Endodermal cell (in vitro differentiated cells): Measurements from ENCODE around the gene RAB3C. TPM values are rescaled to one million over a fixed set of nuclear protein-coding genes. Genes with fewer than 3 reads are reported as not detected.

Source experiments
- DNase-seq: peaks from one replicate; pipeline ENCODE4 v3.0.0-alpha.2; 2017
- H3K27ac ChIP-seq: 2 replicates; pipeline ENCODE4 v1.5.1; 2013; ENCODE audit warnings: mild to moderate bottlenecking, low read depth, low read length, moderate library complexity
- H3K27me3 ChIP-seq: 2 replicates; pipeline ENCODE4 v1.6.1; 2013; ENCODE audit warnings: mild to moderate bottlenecking, low read length, moderate library complexity; ENCODE audit not compliant: insufficient read depth, control insufficient read depth, poor library complexity, severe bottlenecking
- H3K36me3 ChIP-seq: 2 replicates; pipeline ENCODE4 v1.7.0; 2013; ENCODE audit warnings: mild to moderate bottlenecking, low read length, moderate library complexity; ENCODE audit not compliant: control insufficient read depth, insufficient read depth
- H3K4me1 ChIP-seq: one replicate; pipeline ENCODE4 v1.7.0; 2013; ENCODE audit warnings: low read length; ENCODE audit not compliant: control insufficient read depth, insufficient read depth
- H3K4me3 ChIP-seq: 2 replicates; pipeline ENCODE4 v1.5.1; 2013; ENCODE audit warnings: mild to moderate bottlenecking, low read length, moderate library complexity
- H3K9ac ChIP-seq: 2 replicates; pipeline ENCODE4 v1.6.1; 2013; ENCODE audit warnings: mild to moderate bottlenecking, low read length, moderate library complexity; ENCODE audit not compliant: poor library complexity, severe bottlenecking; ENCODE audit errors: extremely low read depth
- H3K9me3 ChIP-seq: 2 replicates; pipeline ENCODE4 v1.6.1; 2013; ENCODE audit warnings: mild to moderate bottlenecking, low read length, moderate library complexity; ENCODE audit not compliant: control insufficient read depth
- H3K27ac Mint-ChIP-seq: 2 replicates; pipeline ENCODE4 v1.8.0; 2020; ENCODE audit warnings: mixed read lengths
- H3K27me3 Mint-ChIP-seq: 2 replicates; pipeline ENCODE4 v1.8.0; 2021; ENCODE audit warnings: mild to moderate bottlenecking, mixed read lengths; ENCODE audit not compliant: insufficient read depth
- H3K36me3 Mint-ChIP-seq: 2 replicates; pipeline ENCODE4 v1.8.0; 2020; ENCODE audit warnings: low read depth, mixed read lengths
- H3K4me1 Mint-ChIP-seq: 2 replicates; pipeline ENCODE4 v1.8.0; 2020; ENCODE audit warnings: mixed read lengths
- H3K4me3 Mint-ChIP-seq: 2 replicates; pipeline ENCODE4 v1.8.0; 2020; ENCODE audit warnings: mild to moderate bottlenecking, moderate library complexity, mixed read lengths
- H3K9me3 Mint-ChIP-seq: 2 replicates; pipeline ENCODE4 v1.8.0; 2020; ENCODE audit warnings: mild to moderate bottlenecking, mixed read lengths
- CTCF ChIP-seq: fragments of 200-600 bp; sonication (generic); conservative IDR thresholded peaks from 2 replicates; pipeline ENCODE4 v1.5.0; 2021; ENCODE audit warnings: antibody characterized with exemption, mild to moderate bottlenecking
- WGBS, 2 experiments: methylation state at CpG; one replicate each; pipeline versions ENCODE4 v1.1.5 to v1.1.7; 2013; ENCODE audit warnings: missing lambda C conversion rate in 2 of 2, mixed read lengths in 1 of 2; ENCODE audit not compliant: insufficient coverage in 1 of 2, insufficient read length in 1 of 2; 5-methylcytosine and 5-hydroxymethylcytosine counted together
- total RNA-seq, 2 donors: library from RNA; stranded (reverse); fragmentation: NEBNext Ultra II Directional in 1 of 2; extraction: Animal tissue kit (Norgen Biotek cat#: 25700) in 1 of 2; gene quantifications; 2 replicates in 1 of 2; 3 replicates in 1 of 2; pipeline ENCODE4 v1.2.1, GENCODE V29; 2021

Gene RAB3C
- total RNA-seq, 2 donors from 2014 or later, result 5.8 to 15.1 TPM

- DNase-seq, result no peak
- no peak for TF ChIP-seq CTCF
- H3K4me1 Mint-ChIP-seq, result peaks cover 27% of the 10 kb centered on the region
- Histone ChIP-seq H3K4me1 (peaks cover 9% of the 10 kb centered on the region), H3K9me3 (peaks cover 11% of the 10 kb centered on the region), H3K4me3 (no peak overlapping the region), H3K36me3 (no peaks in the 10 kb centered on the region), H3K27me3 (no peaks in the 10 kb centered on the region), H3K9ac (no peak overlapping the region), H3K27ac (no peak overlapping the region)
- 97% methylated on average over 8 to 11 of the region's 11 CpGs for WGBS, 2 experiments
- peaks cover 9% of the 10 kb centered on the region for H3K36me3 Mint-ChIP-seq
- H3K27me3 Mint-ChIP-seq, result no peaks in the 10 kb centered on the region
- H3K27ac Mint-ChIP-seq, result no peak overlapping the region
- H3K9me3 Mint-ChIP-seq, result peaks cover 7% of the 10 kb centered on the region
- H3K4me3 Mint-ChIP-seq, result no peak overlapping the region
Measured at GRCh38 chr5:58901271-58901670, 318.4 kb downstream of the RAB3C start.

DNA sequence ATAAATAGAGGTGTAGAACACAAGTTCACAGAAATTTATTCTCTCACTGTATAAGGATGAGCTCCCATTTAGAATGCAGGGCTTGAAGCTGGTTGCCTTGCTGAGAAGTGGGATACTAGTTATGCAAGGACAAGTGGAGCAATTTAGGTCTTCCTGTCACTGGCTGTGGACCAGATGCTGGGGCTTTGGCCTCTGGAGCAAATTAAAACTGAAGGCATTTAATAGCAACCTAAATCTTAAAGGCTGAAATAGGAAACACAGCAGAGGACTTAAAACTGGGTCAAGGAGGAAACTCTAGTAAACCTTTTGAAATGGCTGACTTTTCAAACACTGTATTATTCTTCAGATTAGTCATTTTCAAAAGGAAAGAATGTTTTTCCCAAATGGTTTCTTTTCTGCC lies 319.4 kb downstream of the RAB3C start:
- peaks cover 10% of the 10 kb centered on the region for H3K36me3 Mint-ChIP-seq
- no peaks in the 10 kb centered on the region for H3K27me3 Mint-ChIP-seq
- no peak for TF ChIP-seq CTCF
- DNase-seq, result no peak
- Histone ChIP-seq H3K4me1 (peaks cover 9% of the 10 kb centered on the region), H3K27ac (no peak overlapping the region), H3K9ac (no peak overlapping the region), H3K27me3 (no peaks in the 10 kb centered on the region), H3K9me3 (peaks cover 21% of the 10 kb centered on the region), H3K4me3 (no peak overlapping the region), H3K36me3 (no peaks in the 10 kb centered on the region)
- H3K4me3 Mint-ChIP-seq, result no peak overlapping the region
- H3K27ac Mint-ChIP-seq, result no peak overlapping the region
- peaks cover 15% of the 10 kb centered on the region for H3K9me3 Mint-ChIP-seq
- H3K4me1 Mint-ChIP-seq, result peaks cover 24% of the 10 kb centered on the region

- peaks cover 20% of the 10 kb centered on the region for H3K4me1 Mint-ChIP-seq
- H3K4me3 Mint-ChIP-seq, result no peak overlapping the region
- Histone ChIP-seq H3K27ac (no peak overlapping the region), H3K27me3 (no peaks in the 10 kb centered on the region), H3K36me3 (no peaks in the 10 kb centered on the region), H3K4me1 (peaks cover 7% of the 10 kb centered on the region), H3K9me3 (peaks cover 26% of the 10 kb centered on the region), H3K9ac (no peak overlapping the region), H3K4me3 (no peak overlapping the region)
- peaks cover 10% of the 10 kb centered on the region for H3K36me3 Mint-ChIP-seq
- DNase-seq, result no peak
- peaks cover 15% of the 10 kb centered on the region for H3K9me3 Mint-ChIP-seq
- 87% methylated on average over 2 of the region's 2 CpGs; no CpG with 5 or more reads in 1 of the 2 experiments for WGBS, 2 experiments
- H3K27ac Mint-ChIP-seq, result no peak overlapping the region
- no peak for TF ChIP-seq CTCF
- no peaks in the 10 kb centered on the region for H3K27me3 Mint-ChIP-seq
Measured at GRCh38 chr5:58902765-58903164, 319.9 kb downstream of the RAB3C start.
